Right renal pelvis (tissue), 4 donors: ENCODE measurements around the gene SCGB1A1. TPM values are rescaled to one million over a fixed set of nuclear protein-coding genes. Genes with fewer than 3 reads are reported as not detected.

Source experiments
- DNase-seq, 4 donors: peaks; one replicate each; pipeline ENCODE4 v3.0.0-alpha.2; 2013; ENCODE audit warnings: low read depth in 4 of 4, low spot score in 3 of 4, missing footprints in 1 of 4
- polyA plus RNA-seq, 4 donors: library from polyadenylated mRNA; unstranded; fragments of 120-200 nt; gene quantifications; one replicate each; pipeline ENCODE4 v1.2.1, GENCODE V29; 2013; ENCODE audit not compliant: insufficient read length in 4 of 4

Gene SCGB1A1
- polyA plus RNA-seq, 4 donors: not detected

DNA sequence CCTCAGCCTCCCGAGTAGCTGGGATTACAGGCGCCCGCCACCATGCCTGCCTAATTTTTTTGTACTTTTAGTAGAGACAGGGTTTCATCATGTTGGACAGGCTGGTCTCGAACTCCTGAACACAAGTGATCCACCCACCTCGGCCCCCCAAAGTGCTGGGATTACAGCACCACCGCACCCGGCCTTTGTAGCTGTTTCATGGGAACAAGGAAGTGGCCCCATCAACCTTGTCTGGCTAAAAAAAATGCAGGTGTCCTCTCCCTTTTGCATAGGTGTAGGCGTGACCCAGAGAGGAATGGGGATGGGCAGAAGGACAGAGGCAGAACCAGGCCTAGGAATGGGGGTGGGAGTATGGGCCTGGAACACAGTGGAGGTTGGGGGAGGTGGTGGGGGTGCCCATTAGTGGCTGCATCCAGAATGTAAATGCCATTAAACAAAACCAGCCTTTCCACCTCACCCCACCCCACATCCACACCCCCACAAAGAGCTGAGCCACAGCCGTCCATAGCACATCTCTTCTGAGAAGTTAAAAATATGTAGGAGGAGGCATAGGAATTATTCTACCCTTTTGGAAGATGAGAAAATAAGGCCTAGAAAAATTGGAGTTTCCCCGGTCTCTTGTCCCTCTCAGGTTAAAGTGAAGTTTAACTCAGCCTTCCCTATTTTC lies 22.8 kb upstream of the SCGB1A1 start:
- no peak for DNase-seq

DNA sequence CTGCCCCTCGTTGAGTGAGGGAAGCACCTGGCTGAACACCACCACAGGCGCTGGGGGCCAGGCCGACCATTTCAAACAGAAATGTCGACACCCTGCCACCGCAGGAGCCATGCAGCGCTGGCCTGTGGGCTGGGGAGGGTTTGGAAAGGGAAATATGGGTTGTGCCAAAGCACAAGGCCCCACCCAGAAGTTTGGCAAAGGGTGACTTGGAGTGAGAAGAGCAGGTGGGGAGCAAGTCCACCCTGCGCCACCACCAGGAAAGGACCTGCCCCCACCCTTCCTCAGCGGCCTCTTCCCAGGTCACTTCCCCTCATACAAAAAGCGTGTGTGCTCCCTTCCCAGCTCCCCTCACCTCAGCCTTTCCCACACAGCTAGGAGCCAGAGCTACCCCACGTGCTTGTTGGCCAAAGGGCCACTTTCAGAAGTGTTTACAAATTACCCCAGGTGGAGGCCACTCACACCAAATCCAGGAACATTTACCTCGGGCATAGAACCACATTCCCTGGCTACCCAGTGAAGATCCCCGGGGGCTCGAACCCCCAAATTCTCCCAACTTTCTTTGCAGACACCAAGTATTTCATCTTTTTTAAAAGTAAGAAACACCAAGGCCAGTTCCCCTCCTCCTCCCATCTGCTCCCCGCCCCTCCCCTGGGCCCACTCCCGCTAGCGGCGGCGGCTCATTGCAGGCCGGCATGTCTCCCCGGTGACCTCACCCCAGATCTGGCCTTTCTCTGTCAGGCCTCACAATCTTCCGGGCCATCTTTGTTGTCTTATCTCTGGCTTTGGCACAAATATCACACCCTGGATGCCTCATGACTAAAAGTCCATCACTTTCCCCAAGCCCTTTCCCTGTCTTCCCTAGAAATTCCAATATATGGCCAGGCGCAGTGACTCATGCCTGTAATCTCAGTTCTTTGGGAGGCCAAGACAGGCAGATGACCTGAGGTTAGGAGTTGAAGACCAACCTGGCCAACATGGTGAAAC lies 20.5 kb upstream of the SCGB1A1 start:
- DNase-seq: no peak

DNA sequence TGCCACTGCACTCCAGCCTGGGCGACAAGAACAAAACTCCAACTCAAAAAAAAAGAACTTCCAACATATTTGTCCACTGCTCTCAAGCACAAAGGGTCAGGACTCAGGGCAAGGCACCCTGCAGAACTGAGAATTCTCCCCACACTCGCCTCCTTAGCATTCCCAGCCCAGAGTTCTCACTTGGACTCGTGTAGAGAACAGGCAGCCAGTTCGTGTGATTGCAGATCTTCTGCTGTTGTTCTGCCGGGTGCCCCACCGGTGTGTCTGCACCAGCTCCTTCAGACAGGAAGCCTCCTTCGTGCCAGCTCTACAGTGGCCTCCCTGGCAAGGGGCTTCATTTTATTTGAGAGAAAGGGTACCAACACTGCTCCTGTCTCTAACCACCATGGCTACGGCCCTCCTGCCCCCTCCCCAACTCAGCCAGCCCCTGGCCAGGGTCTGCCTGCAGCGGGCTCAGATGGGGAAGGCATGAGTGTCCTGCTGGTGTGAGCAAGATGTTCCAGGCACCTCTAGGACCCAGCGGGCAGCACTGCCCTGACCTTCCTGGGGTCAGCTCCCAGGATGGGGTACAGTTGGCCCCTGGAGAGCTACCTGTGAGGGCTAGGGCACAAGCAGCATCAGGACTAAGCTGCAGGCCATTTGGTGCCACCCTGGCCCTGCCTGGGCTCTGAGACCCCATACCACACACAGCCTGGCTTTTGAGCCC lies 19.5 kb upstream of the SCGB1A1 start:
- no peak for DNase-seq

DNA sequence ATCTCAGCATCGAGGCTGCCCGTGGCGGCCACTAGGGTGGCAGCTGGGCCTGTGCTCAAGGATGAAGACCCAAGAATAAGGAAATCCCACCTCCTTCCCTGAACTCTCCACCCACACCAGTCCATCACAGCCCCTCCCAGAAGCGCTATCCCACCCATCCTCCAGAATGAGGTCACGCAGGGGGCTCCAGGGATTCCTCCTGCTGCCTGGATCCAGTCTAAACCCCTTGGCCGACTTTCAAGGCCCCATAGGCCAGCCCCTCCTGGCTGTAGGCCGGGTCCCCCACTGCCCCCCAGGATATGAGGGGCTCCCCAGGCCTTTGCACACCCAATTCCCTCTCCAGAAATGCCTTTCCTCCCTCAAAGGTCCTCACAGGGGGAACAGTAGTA lies 19.0 kb upstream of the SCGB1A1 start:
- DNase-seq: no peak

DNA sequence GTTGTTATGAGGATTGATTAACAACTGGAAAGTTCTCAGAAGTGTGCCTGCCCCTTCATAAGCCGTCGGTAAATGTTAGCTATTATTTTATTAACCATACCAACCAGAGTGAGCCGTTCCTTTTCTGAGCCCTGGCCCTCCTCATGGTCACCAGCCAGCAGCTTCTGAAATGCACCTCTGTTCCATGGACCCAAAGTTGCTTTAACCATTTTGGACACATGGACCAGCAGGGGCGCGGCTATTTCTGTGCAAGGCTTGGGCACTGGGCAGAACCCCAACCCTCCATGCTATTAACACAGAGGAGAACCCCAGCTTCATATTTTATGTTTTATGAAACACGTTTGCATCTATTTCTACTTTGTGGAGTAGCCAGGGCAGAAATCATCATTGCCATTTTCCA lies 18.6 kb upstream of the SCGB1A1 start:
- DNase-seq: no peak

GRCh38 chr11:62400760-62401159 lies 18.1 kb upstream of the SCGB1A1 start:
- DNase-seq: no peak

DNA sequence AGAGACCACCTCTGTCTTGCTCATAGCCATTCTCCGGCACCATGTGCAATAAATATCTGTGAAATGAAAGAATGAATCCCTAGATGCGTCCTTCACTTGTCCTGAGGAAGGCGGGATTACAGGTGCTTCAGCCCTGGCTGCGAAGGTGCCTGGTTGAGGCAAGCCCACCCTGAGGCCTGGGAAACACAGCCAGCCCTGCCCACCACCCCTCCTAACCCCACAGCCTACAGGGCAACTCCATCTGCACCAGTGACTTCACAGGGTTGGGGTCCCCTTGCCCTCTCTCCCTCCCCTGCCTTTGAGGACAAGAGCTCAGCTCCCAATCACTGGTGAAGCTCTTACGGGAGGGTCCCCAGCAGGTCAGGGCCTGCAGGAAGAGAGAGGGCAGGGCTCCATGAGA lies 17.5 kb upstream of the SCGB1A1 start:
- DNase-seq: no peak

GRCh38 chr11:62401811-62402210 lies 17.0 kb upstream of the SCGB1A1 start:
- no peak for DNase-seq

GRCh38 chr11:62402226-62402959 lies 16.4 kb upstream of the SCGB1A1 start:
- no peak for DNase-seq

DNA sequence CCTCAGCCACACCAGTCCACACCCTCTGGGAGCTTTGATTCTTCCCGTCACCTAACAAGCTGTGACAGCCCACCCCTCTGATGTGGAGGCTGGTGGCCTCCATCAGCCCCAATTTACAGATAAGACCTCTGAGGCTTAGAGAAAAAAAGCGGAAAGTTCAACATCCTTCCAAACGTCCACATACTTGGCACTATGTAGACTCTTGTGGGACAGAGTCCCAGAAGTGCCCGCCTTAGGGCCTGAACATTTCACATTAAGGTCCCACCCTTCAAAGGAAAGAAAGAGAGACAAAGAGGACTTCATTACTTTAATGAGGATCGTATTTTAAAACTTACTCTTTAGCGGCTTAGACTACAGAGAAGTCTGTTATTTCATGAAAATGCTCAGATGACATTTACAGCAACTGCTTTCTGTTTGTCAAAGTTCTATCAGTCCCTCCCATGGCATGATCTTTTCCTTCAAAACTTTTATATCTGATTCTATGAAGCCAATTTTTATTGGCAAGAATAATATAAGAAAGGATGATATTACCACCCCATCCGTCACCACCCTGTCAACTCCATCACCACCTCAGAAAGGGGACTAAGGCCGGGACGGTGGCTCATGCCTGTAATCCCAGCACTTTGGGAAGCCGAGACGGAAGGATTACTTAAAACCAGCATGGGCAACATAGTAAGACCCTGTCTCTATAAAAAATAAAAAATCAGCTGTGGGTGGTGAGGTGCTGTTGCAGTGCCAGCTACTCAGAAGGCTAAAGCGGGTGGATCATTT lies 15.7 kb upstream of the SCGB1A1 start:
- DNase-seq: no peak

GRCh38 chr11:62404435-62404834 lies 14.4 kb upstream of the SCGB1A1 start:
- DNase-seq: no peak

- no peak for DNase-seq
These were observed 13.9 kb upstream of the SCGB1A1 start for GRCh38 chr11:62404901-62405300.

- DNase-seq: no peak
These were observed 12.8 kb upstream of the SCGB1A1 start for GRCh38 chr11:62406034-62406433.

- no peak for DNase-seq
These were observed 9.0 kb upstream of the SCGB1A1 start for GRCh38 chr11:62409831-62410230.

DNA sequence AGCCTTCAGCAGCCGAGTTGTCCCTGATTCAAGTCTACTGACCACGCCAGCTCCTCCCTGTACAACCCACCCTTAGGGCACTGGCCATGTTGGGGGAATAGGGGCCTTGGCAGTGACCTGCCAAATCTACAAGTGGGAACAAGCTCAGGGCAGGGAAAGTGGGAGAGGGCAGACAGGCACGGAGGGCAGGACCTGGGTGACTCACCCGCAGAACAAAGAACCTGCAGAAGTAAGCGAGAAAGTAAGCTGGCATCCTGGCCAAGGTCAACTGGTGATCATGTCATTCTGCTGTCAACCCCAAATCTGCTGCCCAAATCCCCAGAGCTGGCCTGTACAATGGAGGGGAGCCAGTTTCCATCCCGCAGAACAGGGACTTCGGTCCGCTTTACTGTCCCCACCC lies 7.9 kb upstream of the SCGB1A1 start:
- DNase-seq: no peak

GRCh38 chr11:62411524-62411923 lies 7.3 kb upstream of the SCGB1A1 start:
- no peak for DNase-seq

DNA sequence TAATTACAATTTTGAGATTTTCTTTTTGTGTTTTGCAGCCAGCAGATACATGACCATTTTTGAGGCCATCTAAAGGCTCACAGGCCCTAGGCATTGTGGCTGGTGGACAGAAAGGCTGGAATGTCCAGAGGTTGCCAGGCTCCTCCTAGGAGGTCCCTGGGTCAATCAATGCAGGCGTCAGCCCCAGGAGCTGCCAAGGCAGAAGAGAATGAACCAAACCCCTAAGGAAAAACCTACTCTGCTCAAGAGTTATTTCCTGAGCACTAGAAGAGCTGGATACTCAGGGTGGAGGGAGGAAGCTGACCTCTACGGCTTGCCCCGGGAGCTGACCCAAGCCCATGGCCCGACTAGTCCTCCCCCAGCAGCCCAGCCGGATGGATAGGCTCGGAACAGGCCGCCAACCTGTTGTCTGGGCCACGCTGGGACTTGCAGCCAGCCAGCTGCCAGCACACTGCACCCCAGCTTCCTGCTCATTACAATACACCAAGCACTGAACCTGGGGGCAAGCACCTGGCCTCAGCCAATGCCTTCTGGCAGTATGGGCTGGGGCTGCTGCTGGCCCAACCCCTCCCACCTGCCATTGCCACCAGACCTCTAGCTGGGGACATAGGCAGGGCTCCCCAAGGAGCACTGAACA lies 5.7 kb upstream of the SCGB1A1 start:
- DNase-seq: no peak

DNA sequence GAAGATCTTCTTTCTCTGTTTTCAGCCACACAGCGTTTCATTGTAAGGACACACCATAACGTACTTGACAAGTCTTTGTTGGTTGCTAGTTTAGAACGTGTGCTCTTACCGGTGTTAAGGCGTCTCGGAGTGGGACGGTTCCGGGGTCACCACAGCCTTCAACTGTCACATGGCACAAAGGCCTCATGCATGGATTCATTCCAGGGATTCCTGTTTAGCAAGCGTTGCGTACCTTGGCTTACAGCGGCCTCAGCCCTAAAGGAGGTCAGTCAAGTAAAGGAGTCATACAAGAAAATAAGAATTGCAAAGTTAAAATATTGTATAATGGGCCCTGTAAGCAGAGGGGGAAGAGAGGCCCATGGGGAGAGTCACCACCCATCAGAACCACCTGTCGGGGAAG lies 2.2 kb upstream of the SCGB1A1 start:
- no peak for DNase-seq

DNA sequence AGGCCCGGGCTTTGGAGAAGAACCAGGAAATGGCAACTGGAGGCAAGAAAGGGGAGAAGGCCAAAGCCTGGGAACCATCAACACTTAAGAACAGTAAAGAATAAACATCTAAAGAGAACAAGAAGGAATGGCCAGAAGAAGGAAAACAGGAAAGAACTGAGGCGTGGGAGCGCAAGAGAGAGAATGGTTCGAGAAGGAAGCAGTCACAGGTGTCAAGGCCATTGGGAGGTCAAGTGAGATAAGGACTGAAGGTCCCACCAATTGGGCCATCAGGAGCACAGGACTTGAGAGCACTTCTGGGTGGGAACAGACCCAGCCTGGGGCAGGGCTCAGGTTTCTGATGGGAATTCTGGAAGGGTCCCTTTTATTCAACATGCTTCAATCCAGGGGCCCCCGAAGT lies 697 bp upstream of the SCGB1A1 start:
- DNase-seq: no peak
